Ascending aorta (tissue), 2 donors: ENCODE data around the gene CNNM3. TPM values are rescaled to one million over a fixed set of nuclear protein-coding genes. Genes with fewer than 3 reads are reported as not detected.

ENCODE experiments used
- DNase-seq, 2 donors: peaks; one replicate each; pipeline ENCODE4 v3.0.0-alpha.2; 2019; ENCODE audit warnings: low spot score in 2 of 2
- H3K27ac ChIP-seq, 2 donors: fragments of 200-600 bp; sonication (generic); one replicate each; pipeline ENCODE4 v1.5.1; 2016 to 2017; ENCODE audit warnings: mild to moderate bottlenecking in 1 of 2
- H3K27me3 ChIP-seq: fragments of 200-600 bp; sonication (generic); one replicate; pipeline ENCODE4 v1.5.1; 2017
- H3K36me3 ChIP-seq, 2 donors: fragments of 200-600 bp; sonication (generic); one replicate each; pipeline ENCODE4 v1.5.1; 2016
- H3K4me1 ChIP-seq, 2 donors: fragments of 200-600 bp; sonication (generic); one replicate each; pipeline ENCODE4 v1.5.1; 2016 to 2017; ENCODE audit warnings: mild to moderate bottlenecking in 1 of 2
- H3K4me3 ChIP-seq, 2 donors: fragments of 200-600 bp; sonication (generic); one replicate each; pipeline ENCODE4 v1.5.1; 2016 to 2017; ENCODE audit warnings: mild to moderate bottlenecking in 1 of 2
- H3K9me3 ChIP-seq, 2 donors: fragments of 200-600 bp; sonication (generic); one replicate each; pipeline ENCODE4 v1.5.1; 2016
- intact Hi-C: fragments of 100-400 bp; cut with DNase I; formaldehyde crosslinking; loops from one replicate; pipeline ENCODE4 v1.15.1; 2023
- total RNA-seq: library from RNA; depleted of rRNA; stranded (reverse); fragments of >200 nt; gene quantifications from one replicate; pipeline ENCODE4 v1.1.0, GENCODE V29; 2016
- TF ChIP-seq, protein P1 (sequence below), 3 experiments: fragments of 200-600 bp in 2 of 3; fragments of 450-650 bp in 1 of 3; sonication (generic) in 2 of 3; IDR thresholded peaks; one replicate each; pipeline ENCODE4 v1.5.1; 2016 to 2019; ENCODE audit warnings: antibody characterized with exemption in 3 of 3, mild to moderate bottlenecking in 1 of 3, moderate library complexity in 1 of 3

Gene CNNM3
- total RNA-seq, 1 donor from 2014 or later, result 24.5 TPM

DNA sequence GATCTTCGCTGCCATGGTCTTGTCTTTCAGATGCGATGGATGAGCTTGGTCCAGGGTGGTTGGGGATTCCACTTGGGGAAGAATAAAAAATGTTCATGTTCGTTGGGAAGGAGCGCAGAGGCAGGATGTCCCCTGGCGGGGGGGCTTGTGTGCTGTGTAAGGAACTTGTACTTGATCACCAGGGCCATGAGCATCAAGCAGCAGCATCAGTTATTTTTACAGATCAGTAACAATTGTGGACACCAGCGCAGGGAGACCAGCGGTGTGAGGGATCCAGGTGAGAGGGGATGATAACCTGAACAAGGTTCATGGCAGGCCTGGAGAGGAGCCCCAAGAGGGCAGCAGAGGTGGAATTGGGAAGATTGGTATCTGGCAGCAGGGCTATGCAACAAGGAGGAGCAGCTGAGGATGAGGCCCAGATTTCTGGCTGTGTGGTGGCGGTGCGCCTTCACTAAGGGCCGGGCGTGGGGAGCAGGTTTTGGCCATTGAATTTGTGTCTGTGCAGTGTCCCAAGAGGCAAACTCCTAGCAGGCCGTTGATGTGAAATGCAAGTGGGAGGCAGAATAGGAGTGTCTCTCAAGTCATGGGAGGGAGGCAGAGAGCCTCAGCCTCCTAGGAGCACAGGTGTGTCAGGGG is 3.9 kb downstream of the CNNM3 start:
- DNase-seq, result no peak
- intact Hi-C loops, result loop anchor here (5.0 to 10.0 kb wide), 2 partner anchors 203 to 555 kb away; partner anchors contain the start of genes CIAO1 and TMEM127
- Histone ChIP-seq H3K27ac (no peak overlapping the region), H3K27me3 (no peaks in the 10 kb centered on the region), H3K36me3 (peaks cover 3 to 6% of the 10 kb centered on the region in 2 donors), H3K4me3 (no peak overlapping the region), H3K9me3 (no peaks in the 10 kb centered on the region), H3K4me1 (peaks cover 12 to 37% of the 10 kb centered on the region in 2 donors)
- TF ChIP-seq, protein P1, sequence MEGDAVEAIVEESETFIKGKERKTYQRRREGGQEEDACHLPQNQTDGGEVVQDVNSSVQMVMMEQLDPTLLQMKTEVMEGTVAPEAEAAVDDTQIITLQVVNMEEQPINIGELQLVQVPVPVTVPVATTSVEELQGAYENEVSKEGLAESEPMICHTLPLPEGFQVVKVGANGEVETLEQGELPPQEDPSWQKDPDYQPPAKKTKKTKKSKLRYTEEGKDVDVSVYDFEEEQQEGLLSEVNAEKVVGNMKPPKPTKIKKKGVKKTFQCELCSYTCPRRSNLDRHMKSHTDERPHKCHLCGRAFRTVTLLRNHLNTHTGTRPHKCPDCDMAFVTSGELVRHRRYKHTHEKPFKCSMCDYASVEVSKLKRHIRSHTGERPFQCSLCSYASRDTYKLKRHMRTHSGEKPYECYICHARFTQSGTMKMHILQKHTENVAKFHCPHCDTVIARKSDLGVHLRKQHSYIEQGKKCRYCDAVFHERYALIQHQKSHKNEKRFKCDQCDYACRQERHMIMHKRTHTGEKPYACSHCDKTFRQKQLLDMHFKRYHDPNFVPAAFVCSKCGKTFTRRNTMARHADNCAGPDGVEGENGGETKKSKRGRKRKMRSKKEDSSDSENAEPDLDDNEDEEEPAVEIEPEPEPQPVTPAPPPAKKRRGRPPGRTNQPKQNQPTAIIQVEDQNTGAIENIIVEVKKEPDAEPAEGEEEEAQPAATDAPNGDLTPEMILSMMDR (IDR thresholded peaks at IDR 0.05), result no peak

DNA sequence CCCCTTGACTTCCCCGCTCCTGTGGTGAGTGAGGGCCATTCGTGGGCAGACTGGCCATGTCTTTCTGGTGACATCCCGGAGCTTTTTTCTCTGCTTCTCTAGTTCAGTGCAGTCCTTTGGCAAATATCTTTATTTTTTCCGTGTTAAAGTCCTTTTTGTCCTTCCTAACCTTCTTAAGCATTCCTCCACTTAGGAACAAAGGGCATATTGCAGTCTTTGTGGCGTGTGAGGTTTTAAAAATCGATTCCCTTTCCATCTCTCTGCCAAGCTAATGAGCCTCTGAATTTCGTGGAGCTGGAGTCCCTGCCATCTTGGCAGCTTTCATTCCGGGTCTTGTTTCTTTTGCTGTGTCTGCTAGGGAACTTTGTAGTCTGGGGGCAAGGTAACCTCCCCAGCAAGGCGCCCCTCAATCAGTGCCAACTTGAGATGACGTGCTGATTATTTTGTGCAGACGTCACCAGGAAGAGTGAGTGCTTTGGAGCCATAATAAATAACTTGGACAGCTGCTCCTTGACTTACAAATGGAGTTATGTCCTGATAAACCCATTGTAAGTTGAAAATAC is 5.1 kb downstream of the CNNM3 start:
- Histone ChIP-seq H3K27me3 (no peaks in the 10 kb centered on the region), H3K4me1 (peaks cover 12 to 33% of the 10 kb centered on the region in 2 donors), H3K36me3 (peaks cover 15 to 17% of the 10 kb centered on the region in 2 donors)

DNA sequence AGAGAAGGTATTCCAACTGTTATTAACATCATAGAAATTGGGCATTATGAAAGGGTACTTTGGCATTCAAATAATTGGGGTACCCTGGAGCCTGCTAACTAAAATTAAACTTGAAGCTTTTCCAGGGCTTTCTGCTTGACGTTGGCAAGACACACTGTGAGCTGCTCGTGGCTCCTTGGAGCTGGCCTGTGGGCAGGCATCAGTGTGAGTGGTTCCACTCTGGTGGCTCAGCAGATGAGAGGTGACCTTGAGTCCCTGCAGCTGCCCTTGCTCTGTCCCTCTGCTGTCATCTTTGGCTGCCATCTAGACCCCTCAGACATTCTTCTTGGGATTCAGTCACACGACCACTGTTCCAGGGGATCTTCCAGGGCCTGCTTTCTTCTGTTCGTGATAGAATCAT is 6.7 kb downstream of the CNNM3 start:
- Histone ChIP-seq H3K27me3 (no peaks in the 10 kb centered on the region), H3K9me3 (no peaks in the 10 kb centered on the region), H3K4me3 (no peak overlapping the region), H3K27ac (no peak overlapping the region), H3K4me1 (peaks cover 6 to 26% of the 10 kb centered on the region in 2 donors), H3K36me3 (peaks cover 22 to 29% of the 10 kb centered on the region in 2 donors)
- intact Hi-C loops, result no loop called here
- no peak for DNase-seq
- TF ChIP-seq, protein P1 (IDR thresholded peaks at IDR 0.05), result no peak

More for the DNA sequence above, 5.1 kb downstream of the CNNM3 start:
- no peaks in the 10 kb centered on the region for H3K9me3 ChIP-seq
- TF ChIP-seq, protein P1 (IDR thresholded peaks at IDR 0.05), result no peak
- H3K27ac ChIP-seq, result no peak overlapping the region
- no peak for DNase-seq
- no peak overlapping the region for H3K4me3 ChIP-seq
- intact Hi-C loops, result no loop called here

DNA sequence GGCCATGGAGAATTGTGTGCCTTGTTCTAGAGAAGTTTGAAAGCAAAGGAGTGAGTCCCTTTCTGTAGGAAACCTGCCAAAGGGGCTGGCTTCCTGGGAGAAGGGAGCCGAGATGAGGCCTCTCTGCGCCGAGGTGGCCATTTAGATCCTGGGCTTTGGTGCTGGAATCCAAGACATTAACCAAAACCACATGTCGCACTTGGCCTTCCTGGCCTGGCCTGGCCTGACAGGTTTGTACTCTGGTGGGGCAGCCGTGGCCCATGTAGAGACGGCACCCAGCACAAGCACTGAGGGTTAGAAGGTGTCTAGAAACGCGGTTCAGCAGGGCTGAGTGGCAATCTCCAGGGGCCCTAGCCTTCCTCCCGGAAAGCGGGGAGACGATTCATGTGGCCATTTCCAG is 7.1 kb downstream of the CNNM3 start:
- TF ChIP-seq, protein P1 (IDR thresholded peaks at IDR 0.05), result no peak
- no peak for DNase-seq
- Histone ChIP-seq H3K9me3 (no peaks in the 10 kb centered on the region), H3K27ac (no peak overlapping the region), H3K4me1 (peaks cover 6 to 21% of the 10 kb centered on the region in 2 donors), H3K27me3 (no peaks in the 10 kb centered on the region), H3K4me3 (no peak overlapping the region), H3K36me3 (peaks cover 26 to 33% of the 10 kb centered on the region in 2 donors)
- intact Hi-C loops, result no loop called here

DNA sequence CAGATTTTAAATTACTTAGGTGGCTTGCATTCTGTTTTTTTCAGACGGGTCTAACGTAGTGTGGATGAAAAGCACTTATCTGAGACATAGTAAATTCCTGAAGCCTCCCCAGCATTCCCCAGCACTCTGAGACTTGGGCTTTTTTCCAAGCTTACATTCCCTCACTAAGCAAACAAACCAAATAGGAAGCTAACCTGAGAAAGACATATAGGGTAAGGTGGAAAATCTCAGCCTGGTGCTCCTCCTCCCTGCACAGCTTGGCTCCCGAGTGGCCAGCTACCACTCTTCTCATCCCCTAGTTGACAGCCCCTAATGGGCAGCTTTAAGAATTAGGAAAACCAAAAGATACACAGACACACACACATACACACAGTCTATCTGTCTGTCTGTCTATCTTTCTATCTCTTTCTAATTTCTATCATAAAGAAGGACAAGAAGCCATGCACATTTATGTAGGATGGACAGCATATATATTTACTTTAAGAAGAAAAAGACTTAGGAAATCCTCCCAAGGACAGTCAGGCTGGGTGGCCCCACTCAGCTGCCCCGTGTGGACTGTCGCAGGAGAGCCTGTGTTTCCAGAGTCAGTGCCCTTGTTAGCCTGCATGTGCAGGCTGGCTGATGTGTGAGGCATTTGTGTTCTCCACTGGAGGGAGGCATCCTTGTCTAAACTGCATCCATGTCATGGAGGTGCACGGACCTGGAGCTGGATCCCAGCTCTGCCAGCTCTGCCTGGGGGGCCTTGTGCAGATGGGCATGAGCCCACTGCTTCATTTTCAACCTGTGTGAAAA is 8.2 kb downstream of the CNNM3 start:
- no peaks in the 10 kb centered on the region for H3K9me3 ChIP-seq
- H3K27me3 ChIP-seq, result no peaks in the 10 kb centered on the region
- TF ChIP-seq, protein P1 (IDR thresholded peaks at IDR 0.05), result no peak
- DNase-seq, result no peak
- no peak overlapping the region for H3K27ac ChIP-seq
- H3K4me1 ChIP-seq, result peaks cover under 1 to 11% of the 10 kb centered on the region in 2 donors
- intact Hi-C loops, result no loop called here
- H3K36me3 ChIP-seq, result peaks cover 37 to 44% of the 10 kb centered on the region in 2 donors
- no peak overlapping the region for H3K4me3 ChIP-seq
